ENCODE data around the gene EDEM3.

DNA sequence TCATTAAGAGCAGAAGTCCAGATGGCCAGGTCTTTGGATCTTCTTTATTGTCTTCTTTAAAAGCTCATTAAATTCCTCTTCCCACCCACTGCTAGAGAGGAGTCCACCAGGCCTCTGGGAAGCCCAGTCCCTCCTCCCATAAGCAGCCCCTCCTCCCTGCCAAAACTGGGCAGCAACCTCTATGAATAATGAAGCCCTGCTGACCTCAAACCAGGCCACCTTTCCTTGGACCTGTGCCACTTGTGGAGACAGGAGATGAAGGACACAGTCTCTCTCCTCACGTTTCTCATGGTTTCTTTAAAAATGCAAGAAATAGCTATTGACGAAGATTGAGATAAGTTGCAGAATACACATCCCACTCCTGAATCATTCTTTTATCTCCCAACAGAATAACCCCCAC lies 112.8 kb downstream of the EDEM3 start:
- TF ChIP-seq, protein P1, sequence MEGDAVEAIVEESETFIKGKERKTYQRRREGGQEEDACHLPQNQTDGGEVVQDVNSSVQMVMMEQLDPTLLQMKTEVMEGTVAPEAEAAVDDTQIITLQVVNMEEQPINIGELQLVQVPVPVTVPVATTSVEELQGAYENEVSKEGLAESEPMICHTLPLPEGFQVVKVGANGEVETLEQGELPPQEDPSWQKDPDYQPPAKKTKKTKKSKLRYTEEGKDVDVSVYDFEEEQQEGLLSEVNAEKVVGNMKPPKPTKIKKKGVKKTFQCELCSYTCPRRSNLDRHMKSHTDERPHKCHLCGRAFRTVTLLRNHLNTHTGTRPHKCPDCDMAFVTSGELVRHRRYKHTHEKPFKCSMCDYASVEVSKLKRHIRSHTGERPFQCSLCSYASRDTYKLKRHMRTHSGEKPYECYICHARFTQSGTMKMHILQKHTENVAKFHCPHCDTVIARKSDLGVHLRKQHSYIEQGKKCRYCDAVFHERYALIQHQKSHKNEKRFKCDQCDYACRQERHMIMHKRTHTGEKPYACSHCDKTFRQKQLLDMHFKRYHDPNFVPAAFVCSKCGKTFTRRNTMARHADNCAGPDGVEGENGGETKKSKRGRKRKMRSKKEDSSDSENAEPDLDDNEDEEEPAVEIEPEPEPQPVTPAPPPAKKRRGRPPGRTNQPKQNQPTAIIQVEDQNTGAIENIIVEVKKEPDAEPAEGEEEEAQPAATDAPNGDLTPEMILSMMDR (IDR thresholded peaks at IDR 0.05), result no peak
- TF ChIP-seq ZFX (IDR thresholded peaks at IDR 0.05; ENCODE audit: borderline replicate concordance), result no peak
